Measurements from ENCODE around the gene MYOD1. TPM values are rescaled to one million over a fixed set of nuclear protein-coding genes. Genes with fewer than 3 reads are reported as not detected.
A peak's percentile ranks its signal among the peaks of the same experiment; 100 is the strongest.

Gene MYOD1
- total and polyA plus RNA-seq, 9 of the 15 experiments (the other 6 are each of a cell fraction or from before 2014, with no cell fraction given): not detected

DNA sequence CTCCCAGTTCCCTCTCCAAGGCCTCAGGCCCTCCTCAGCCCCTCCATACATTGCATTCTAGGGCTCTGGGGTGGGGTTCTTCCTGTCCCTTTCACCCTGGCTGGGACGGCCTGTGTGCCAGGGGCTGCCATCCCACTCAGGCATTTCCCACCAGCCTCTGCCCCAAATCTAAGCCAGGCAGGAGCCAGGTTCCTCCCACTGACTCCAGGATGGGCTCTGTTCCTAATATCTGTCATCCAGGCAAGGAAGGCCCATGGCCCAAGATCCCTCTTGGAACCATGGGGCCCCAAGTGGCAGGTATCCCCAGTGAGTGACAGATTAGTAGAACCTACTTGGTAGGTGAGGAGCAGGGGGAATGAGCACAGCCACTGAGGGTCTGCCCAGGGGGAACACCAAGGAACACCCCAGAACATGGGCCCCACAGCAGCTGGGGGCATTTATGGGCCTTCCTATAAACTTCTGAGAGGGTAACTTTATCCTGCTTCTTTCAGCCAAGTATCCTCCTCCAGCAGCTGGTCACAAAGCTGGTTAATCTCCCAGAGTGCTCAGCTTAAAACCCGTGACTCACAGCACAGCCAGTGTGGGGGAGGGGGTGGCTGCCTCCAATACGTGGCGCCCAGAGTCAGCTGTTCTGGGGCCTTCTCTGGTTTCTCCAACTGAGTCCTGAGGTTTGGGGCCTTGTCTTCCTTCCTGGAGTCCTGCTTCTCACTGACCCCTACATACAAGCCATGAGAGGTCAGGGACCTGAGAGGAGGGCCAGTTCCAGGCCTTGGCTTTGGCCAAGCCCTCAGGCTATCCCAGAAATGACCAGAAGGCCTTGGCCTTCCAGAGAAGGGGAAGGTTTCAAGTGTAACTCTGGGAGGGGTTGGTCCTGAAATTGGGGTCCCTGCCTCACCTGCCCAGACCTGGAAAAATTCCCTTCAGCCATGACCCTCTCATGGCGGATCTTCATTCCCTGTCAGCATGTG lies 19.9 kb upstream of the MYOD1 start:
- in situ Hi-C loops (cut with MboI) (no loop called here), intact Hi-C loops (cut with micrococcal nuclease) (no loop called here)
- Histone ChIP-seq H3K4me1 (replicated peaks in 1 of 2; ENCODE audit: control insufficient read depth in 2 of 2, insufficient read depth in 2 of 2, low read length in 2 of 2) (peaks cover 10% of the 10 kb centered on the region in 2 experiments), H3K79me2 (ENCODE audit: control insufficient read depth, insufficient read depth, low read length) (no peaks in the 10 kb centered on the region), H2AFZ (ENCODE audit: low read depth, low read length) (peak overlapping the region; percentile 81), H3K9me1 (ENCODE audit: control insufficient read depth, insufficient read depth, low read length) (no peaks in the 10 kb centered on the region), H3K27ac (ENCODE audit: extremely low read depth, low read depth, low read length) (peak overlapping the region; percentile 40; the same call in 2 of the 3 replicates), H4K20me1 (replicated peaks; ENCODE audit: control insufficient read depth, insufficient read depth, low read length) (no peaks in the 10 kb centered on the region), H3K4me2 (ENCODE audit: insufficient read depth, low read length) (peak overlapping the region; percentile 12), H3K9me3 (replicated peaks; ENCODE audit: control insufficient read depth, insufficient read depth, low read depth, low read length) (no peaks in the 10 kb centered on the region), H3K27me3 (ENCODE audit: control insufficient read depth in 2 of 2, insufficient read depth in 2 of 2, low read length in 2 of 2) (peaks cover 27 to 33% of the 10 kb centered on the region in 2 experiments), H3K4me3 (no peak overlapping the region), H3K9ac (ENCODE audit: insufficient read depth in 1 of 2, low read depth in 2 of 2, low read length in 2 of 2) (no peak overlapping the region), H3K36me3 (ENCODE audit: control insufficient read depth, insufficient read depth, low read length) (no peaks in the 10 kb centered on the region)
- ChIA-PET CTCF (ENCODE audit: low intra/inter-chr PET ratio) (no interaction called here), POLR2A (interaction anchor here (1.0 kb wide), 1 partner anchor 37 kb away, joined by 3 read pairs; no protein-coding TSS in a partner anchor)
- ATAC-seq (peak; percentile 83), FAIRE-seq (peak; percentile 80), DNase-seq (ENCODE audit: extremely low read depth in 1 of 4, low spot score in 3 of 4) (peak; percentile 44 to 64 (median 59))
- no TSS peak for BruUV-seq (replicated peaks)
- 34% methylated on average over 4 of the region's 5 CpGs for WGBS (ENCODE audit: insufficient coverage, low coverage, missing lambda C conversion rate)
- TF ChIP-seq ELF2 (CRISPR knock-in tag; IDR thresholded peaks at IDR 0.05) (no peak), GABPB2 (CRISPR knock-in tag; conservative IDR thresholded peaks at IDR 0.05) (no peak), NRF1 (conservative IDR thresholded peaks at IDR 0.05 in 1 of 2, IDR thresholded peaks at IDR 0.05 in 1 of 2) (no peak), ZNF583 (CRISPR knock-in tag; IDR thresholded peaks at IDR 0.05) (0 out of 2 replicates have a peak, but pooled peaks have one; percentile 11)
- TF ChIP-seq, protein P1, sequence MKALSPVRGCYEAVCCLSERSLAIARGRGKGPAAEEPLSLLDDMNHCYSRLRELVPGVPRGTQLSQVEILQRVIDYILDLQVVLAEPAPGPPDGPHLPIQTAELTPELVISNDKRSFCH (CRISPR knock-in tag; IDR thresholded peaks at IDR 0.05): no peak
- TF ChIP-seq, protein P1 (tag; IDR thresholded peaks at IDR 0.05): no peak
- TF ChIP-seq, protein P2, sequence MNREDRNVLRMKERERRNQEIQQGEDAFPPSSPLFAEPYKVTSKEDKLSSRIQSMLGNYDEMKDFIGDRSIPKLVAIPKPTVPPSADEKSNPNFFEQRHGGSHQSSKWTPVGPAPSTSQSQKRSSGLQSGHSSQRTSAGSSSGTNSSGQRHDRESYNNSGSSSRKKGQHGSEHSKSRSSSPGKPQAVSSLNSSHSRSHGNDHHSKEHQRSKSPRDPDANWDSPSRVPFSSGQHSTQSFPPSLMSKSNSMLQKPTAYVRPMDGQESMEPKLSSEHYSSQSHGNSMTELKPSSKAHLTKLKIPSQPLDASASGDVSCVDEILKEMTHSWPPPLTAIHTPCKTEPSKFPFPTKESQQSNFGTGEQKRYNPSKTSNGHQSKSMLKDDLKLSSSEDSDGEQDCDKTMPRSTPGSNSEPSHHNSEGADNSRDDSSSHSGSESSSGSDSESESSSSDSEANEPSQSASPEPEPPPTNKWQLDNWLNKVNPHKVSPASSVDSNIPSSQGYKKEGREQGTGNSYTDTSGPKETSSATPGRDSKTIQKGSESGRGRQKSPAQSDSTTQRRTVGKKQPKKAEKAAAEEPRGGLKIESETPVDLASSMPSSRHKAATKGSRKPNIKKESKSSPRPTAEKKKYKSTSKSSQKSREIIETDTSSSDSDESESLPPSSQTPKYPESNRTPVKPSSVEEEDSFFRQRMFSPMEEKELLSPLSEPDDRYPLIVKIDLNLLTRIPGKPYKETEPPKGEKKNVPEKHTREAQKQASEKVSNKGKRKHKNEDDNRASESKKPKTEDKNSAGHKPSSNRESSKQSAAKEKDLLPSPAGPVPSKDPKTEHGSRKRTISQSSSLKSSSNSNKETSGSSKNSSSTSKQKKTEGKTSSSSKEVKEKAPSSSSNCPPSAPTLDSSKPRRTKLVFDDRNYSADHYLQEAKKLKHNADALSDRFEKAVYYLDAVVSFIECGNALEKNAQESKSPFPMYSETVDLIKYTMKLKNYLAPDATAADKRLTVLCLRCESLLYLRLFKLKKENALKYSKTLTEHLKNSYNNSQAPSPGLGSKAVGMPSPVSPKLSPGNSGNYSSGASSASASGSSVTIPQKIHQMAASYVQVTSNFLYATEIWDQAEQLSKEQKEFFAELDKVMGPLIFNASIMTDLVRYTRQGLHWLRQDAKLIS (CRISPR knock-in tag; IDR thresholded peaks at IDR 0.05): no peak
- TF ChIP-seq, protein P3, sequence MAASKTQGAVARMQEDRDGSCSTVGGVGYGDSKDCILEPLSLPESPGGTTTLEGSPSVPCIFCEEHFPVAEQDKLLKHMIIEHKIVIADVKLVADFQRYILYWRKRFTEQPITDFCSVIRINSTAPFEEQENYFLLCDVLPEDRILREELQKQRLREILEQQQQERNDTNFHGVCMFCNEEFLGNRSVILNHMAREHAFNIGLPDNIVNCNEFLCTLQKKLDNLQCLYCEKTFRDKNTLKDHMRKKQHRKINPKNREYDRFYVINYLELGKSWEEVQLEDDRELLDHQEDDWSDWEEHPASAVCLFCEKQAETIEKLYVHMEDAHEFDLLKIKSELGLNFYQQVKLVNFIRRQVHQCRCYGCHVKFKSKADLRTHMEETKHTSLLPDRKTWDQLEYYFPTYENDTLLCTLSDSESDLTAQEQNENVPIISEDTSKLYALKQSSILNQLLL (CRISPR knock-in tag; IDR thresholded peaks at IDR 0.05; ENCODE audit: borderline replicate concordance): no peak
- TF ChIP-seq, protein P4, sequence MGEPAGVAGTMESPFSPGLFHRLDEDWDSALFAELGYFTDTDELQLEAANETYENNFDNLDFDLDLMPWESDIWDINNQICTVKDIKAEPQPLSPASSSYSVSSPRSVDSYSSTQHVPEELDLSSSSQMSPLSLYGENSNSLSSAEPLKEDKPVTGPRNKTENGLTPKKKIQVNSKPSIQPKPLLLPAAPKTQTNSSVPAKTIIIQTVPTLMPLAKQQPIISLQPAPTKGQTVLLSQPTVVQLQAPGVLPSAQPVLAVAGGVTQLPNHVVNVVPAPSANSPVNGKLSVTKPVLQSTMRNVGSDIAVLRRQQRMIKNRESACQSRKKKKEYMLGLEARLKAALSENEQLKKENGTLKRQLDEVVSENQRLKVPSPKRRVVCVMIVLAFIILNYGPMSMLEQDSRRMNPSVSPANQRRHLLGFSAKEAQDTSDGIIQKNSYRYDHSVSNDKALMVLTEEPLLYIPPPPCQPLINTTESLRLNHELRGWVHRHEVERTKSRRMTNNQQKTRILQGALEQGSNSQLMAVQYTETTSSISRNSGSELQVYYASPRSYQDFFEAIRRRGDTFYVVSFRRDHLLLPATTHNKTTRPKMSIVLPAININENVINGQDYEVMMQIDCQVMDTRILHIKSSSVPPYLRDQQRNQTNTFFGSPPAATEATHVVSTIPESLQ (CRISPR knock-in tag; IDR thresholded peaks at IDR 0.05): no peak
- TF ChIP-seq, protein P5, sequence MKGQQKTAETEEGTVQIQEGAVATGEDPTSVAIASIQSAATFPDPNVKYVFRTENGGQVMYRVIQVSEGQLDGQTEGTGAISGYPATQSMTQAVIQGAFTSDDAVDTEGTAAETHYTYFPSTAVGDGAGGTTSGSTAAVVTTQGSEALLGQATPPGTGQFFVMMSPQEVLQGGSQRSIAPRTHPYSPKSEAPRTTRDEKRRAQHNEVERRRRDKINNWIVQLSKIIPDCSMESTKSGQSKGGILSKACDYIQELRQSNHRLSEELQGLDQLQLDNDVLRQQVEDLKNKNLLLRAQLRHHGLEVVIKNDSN (CRISPR knock-in tag; IDR thresholded peaks at IDR 0.05): no peak
